HCT116 (cell line): ENCODE measurements around the gene SUPT3H. TPM values are rescaled to one million over a fixed set of nuclear protein-coding genes. Genes with fewer than 3 reads are reported as not detected.

Experiments
- ATAC-seq: fragments of 200-7000 bp; cut with Tn5 transposase; 2 replicates; pipeline ENCODE4 v1.9.1; 2020; ENCODE audit warnings: mild to moderate bottlenecking, moderate library complexity
- BruUV-seq: library from RNA; stranded (reverse); fragments of 400-500 nt; replicated peaks from 2 replicates; lab custom pipeline; 2021; lab: Mats Ljungman, UMichigan
- CTCF ChIA-PET: fragments of 300-600 bp; sonication (Branson Sonifier 250); formaldehyde crosslinking; loops from one replicate; lab custom pipeline; 2021; ENCODE audit warnings: antibody characterized with exemption; lab: Charles Lee
- POLR2A ChIA-PET: fragments of 300-600, 350-600 bp; sonication (Branson Sonifier 250); formaldehyde crosslinking; loops from one replicate; lab custom pipeline; 2021; ENCODE audit warnings: antibody characterized with exemption; lab: Charles Lee
- RAD21 ChIA-PET, 2 experiments: fragments of 300-600 bp; sonication (Branson Sonifier 250); formaldehyde crosslinking; loops; one replicate each; lab custom pipeline; 2023; ENCODE audit warnings: low total read pairs in 2 of 2; ENCODE audit not compliant: uncharacterized antibody in 2 of 2, unreplicated experiment in 2 of 2, low non-redundant PET in 1 of 2; lab: Charles Lee
- DNase-seq: peaks from one replicate; pipeline ENCODE4 v3.0.0-alpha.2; 2010; ENCODE audit warnings: low read depth, low spot score
- H2AFZ ChIP-seq: fragments of 200-600 bp; shearing (Covaris generic), sonication (generic); 2 replicates; pipeline ENCODE4 v1.6.1; 2017; ENCODE audit warnings: low read depth, mixed run types, mixed read lengths, antibody characterized with exemption, low read length; ENCODE audit not compliant: poor library complexity, severe bottlenecking
- H3K27ac ChIP-seq: 2 replicates; pipeline ENCODE4 v1.5.1; 2012; ENCODE audit warnings: low read depth, low read length
- H3K27me3 ChIP-seq: fragments of 200-600 bp; sonication (generic); 2 replicates; pipeline ENCODE4 v1.6.1; 2016; ENCODE audit warnings: mixed run types, low read length, mixed read lengths; ENCODE audit not compliant: insufficient read depth
- H3K36me3 ChIP-seq, 2 experiments: fragments of 200-500 bp in 1 of 2; fragments of 200-600 bp in 1 of 2; sonication (Bioruptor generic) in 1 of 2; sonication (generic) in 1 of 2; 2 replicates each; pipeline versions ENCODE4 v1.5.1 to v1.6.1; 2014 to 2016; ENCODE audit warnings: low read length in 2 of 2, inconsistent platforms in 1 of 2, mixed read lengths in 1 of 2, mixed run types in 1 of 2; ENCODE audit not compliant: insufficient read depth in 2 of 2, control insufficient read depth in 1 of 2
- H3K4me1 ChIP-seq, 2 experiments: fragments of 200-600 bp in 1 of 2; sonication (generic) in 1 of 2; 2 replicates each; pipeline versions ENCODE4 v1.5.1 to v1.6.1; 2012 to 2017; ENCODE audit warnings: low read length in 2 of 2, inconsistent platforms in 1 of 2, mild to moderate bottlenecking in 1 of 2, mixed read lengths in 1 of 2, mixed run types in 1 of 2, moderate library complexity in 1 of 2; ENCODE audit not compliant: insufficient read depth in 2 of 2, control insufficient read depth in 1 of 2
- H3K4me2 ChIP-seq: fragments of 200-600 bp; sonication (generic); 2 replicates; pipeline ENCODE4 v1.6.1; 2017; ENCODE audit warnings: mixed run types, low read length, mixed read lengths
- H3K4me3 ChIP-seq, 2 experiments: fragments of 200-600 bp in 1 of 2; sonication (generic) in 1 of 2; replicated peaks in 1 of 2; 2 replicates each; pipeline ENCODE4 v1.5.1; 2011 to 2016; ENCODE audit warnings: low read length in 2 of 2, control low read depth in 1 of 2, low read depth in 1 of 2, mild to moderate bottlenecking in 1 of 2, mixed read lengths in 1 of 2, mixed run types in 1 of 2
- H3K79me2 ChIP-seq: fragments of 200-600 bp; sonication (generic); 2 replicates; pipeline ENCODE4 v1.6.1; 2017; ENCODE audit warnings: mild to moderate bottlenecking, mixed run types, low read length, moderate library complexity, mixed read lengths; ENCODE audit not compliant: insufficient read depth
- H3K9ac ChIP-seq: fragments of 200-600 bp; sonication (generic); 2 replicates; pipeline ENCODE4 v1.6.1; 2016; ENCODE audit warnings: low read length, mixed read lengths
- H3K9me2 ChIP-seq: fragments of 200-600 bp; sonication (generic), shearing (Covaris generic); 2 replicates; pipeline ENCODE4 v1.6.1; 2017; ENCODE audit warnings: mixed run types, mild to moderate bottlenecking, moderate library complexity; ENCODE audit not compliant: insufficient read depth
- H3K9me3 ChIP-seq, 2 experiments: fragments of 200-500 bp in 1 of 2; fragments of 200-600 bp in 1 of 2; sonication (Bioruptor generic) in 1 of 2; sonication (generic) in 1 of 2; 2 replicates each; pipeline ENCODE4 v1.6.1; 2014 to 2017; ENCODE audit warnings: low read length in 2 of 2, mixed read lengths in 2 of 2, inconsistent platforms in 1 of 2, low read depth in 1 of 2, mild to moderate bottlenecking in 1 of 2, mixed run types in 1 of 2, moderate library complexity in 1 of 2; ENCODE audit not compliant: control insufficient read depth in 1 of 2, insufficient read depth in 1 of 2
- H4K20me1 ChIP-seq: fragments of 200-600 bp; sonication (generic), shearing (Covaris generic); 2 replicates; pipeline ENCODE4 v1.6.1; 2017; ENCODE audit warnings: mixed run types, mild to moderate bottlenecking, moderate library complexity; ENCODE audit not compliant: insufficient read depth
- ATF3 ChIP-seq: IDR thresholded peaks from 2 replicates; pipeline ENCODE4 v1.6.1; 2012
- CBX3 ChIP-seq: IDR thresholded peaks from 2 replicates; pipeline ENCODE4 v1.6.1; 2012; ENCODE audit warnings: low read depth
- CTCF ChIP-seq, 3 experiments: fragments of 200-600 bp in 1 of 3; sonication (generic) in 1 of 3; IDR thresholded peaks in 2 of 3; conservative IDR thresholded peaks in 1 of 3; 2 replicates each; pipeline ENCODE4 v1.5.1; 2012 to 2017; ENCODE audit warnings: low read depth in 2 of 3, low read length in 2 of 3, antibody characterized with exemption in 1 of 3, borderline replicate concordance in 1 of 3, control low read depth in 1 of 3, mild to moderate bottlenecking in 1 of 3, mixed read lengths in 1 of 3, mixed run types in 1 of 3, moderate library complexity in 1 of 3; ENCODE audit not compliant: insufficient read depth in 1 of 3
- ELF1 ChIP-seq: IDR thresholded peaks from 2 replicates; pipeline ENCODE4 v1.6.1; 2012; ENCODE audit warnings: low read depth, borderline replicate concordance
- EZH2 ChIP-seq: fragments of 200-600 bp; sonication (generic); IDR thresholded peaks from 2 replicates; pipeline ENCODE4 v1.6.1; 2017; ENCODE audit warnings: antibody characterized with exemption, mixed run types
- EZH2phosphoT487 ChIP-seq: fragments of 200-600 bp; IDR thresholded peaks from 2 replicates; pipeline ENCODE4 v1.6.1; 2018; ENCODE audit warnings: antibody characterized with exemption, borderline replicate concordance
- MAX ChIP-seq: IDR thresholded peaks from 2 replicates; pipeline ENCODE4 v1.6.1; 2012
- SIN3A ChIP-seq: IDR thresholded peaks from 2 replicates; pipeline ENCODE4 v1.6.1; 2012; ENCODE audit warnings: low read depth
- TCF7L2 ChIP-seq: IDR thresholded peaks from 2 replicates; pipeline ENCODE4 v1.7.0; 2011; ENCODE audit warnings: borderline replicate concordance, inconsistent platforms; ENCODE audit not compliant: insufficient read depth, insufficient read length; ENCODE audit errors: extremely low read depth
- YY1 ChIP-seq: IDR thresholded peaks from 2 replicates; pipeline ENCODE4 v1.6.1; 2011; ENCODE audit warnings: low read length, low read depth, moderate library complexity, mild to moderate bottlenecking; ENCODE audit not compliant: insufficient replicate concordance; ENCODE audit errors: extremely low read depth
- ZBTB33 ChIP-seq: IDR thresholded peaks from 2 replicates; pipeline ENCODE4 v1.6.1; 2011; ENCODE audit warnings: mild to moderate bottlenecking, low read length, moderate library complexity; ENCODE audit not compliant: insufficient replicate concordance; ENCODE audit errors: extremely low read depth
- ZFX ChIP-seq: fragments of 450-650 bp; IDR thresholded peaks from 2 replicates; pipeline ENCODE4 v1.6.1; 2017
- ZNF274 ChIP-seq: fragments of 200-500 bp; sonication (Bioruptor generic); IDR thresholded peaks from 2 replicates; pipeline ENCODE4 v1.6.1; 2014; ENCODE audit warnings: mild to moderate bottlenecking, low read depth, low read length, inconsistent platforms
- intact Hi-C: fragments of 100-400 bp; cut with micrococcal nuclease; formaldehyde crosslinking; loops from 2 replicates; pipeline ENCODE4 v1.10.0; 2022
- total RNA-seq: library from RNA; stranded (reverse); gene quantifications from one replicate; pipeline ENCODE4 v1.2.1, GENCODE V29; 2021; ENCODE audit not compliant: unreplicated experiment

The SUPT3H gene
- total RNA-seq, 1 experiment from 2014 or later, result 7.4 TPM

- Histone ChIP-seq H3K4me1 (peaks cover 12 to 19% of the 10 kb centered on the region in 2 experiments), H3K27ac (no peak overlapping the region)
- RAD21 ChIA-PET, result no interaction called here
- no peak for DNase-seq
- no peak for TF ChIP-seq MAX
- TF ChIP-seq, all 23 proteins: peak for 0
- Histone ChIP-seq H3K9ac (no peak overlapping the region), H3K79me2 (no peaks in the 10 kb centered on the region), H3K36me3 (no peaks in the 10 kb centered on the region), H3K9me2 (no peaks in the 10 kb centered on the region), H3K9me3 (no peaks in the 10 kb centered on the region), H3K27me3 (no peaks in the 10 kb centered on the region), H3K4me2 (no peak overlapping the region), H4K20me1 (no peaks in the 10 kb centered on the region), H3K4me3 (no peak overlapping the region), H2AFZ (no peak overlapping the region)
- no TSS peak for BruUV-seq
- ChIA-PET CTCF (no interaction called here), POLR2A (no interaction called here)
- ATAC-seq, result no peak
- intact Hi-C loops, result no loop called here
Observed at GRCh38 chr6:44969446-44970185, 408.1 kb downstream of the SUPT3H start.

- POLR2A ChIA-PET, result no interaction called here
- RAD21 ChIA-PET, result no interaction called here
- Histone ChIP-seq H3K27me3 (no peaks in the 10 kb centered on the region), H3K79me2 (no peaks in the 10 kb centered on the region), H3K27ac (no peak overlapping the region), H3K9me3 (no peaks in the 10 kb centered on the region), H3K9me2 (no peaks in the 10 kb centered on the region), H3K36me3 (no peaks in the 10 kb centered on the region), H4K20me1 (no peaks in the 10 kb centered on the region), H3K4me1 (peaks cover 12 to 19% of the 10 kb centered on the region in 2 experiments), H3K4me2 (no peak overlapping the region), H3K4me3 (no peak overlapping the region), H3K9ac (no peak overlapping the region), H2AFZ (no peak overlapping the region)
- no peak for ATAC-seq
- BruUV-seq, result no TSS peak
- intact Hi-C loops, result no loop called here
- TF ChIP-seq CBX3 (no peak), ATF3 (no peak), YY1 (no peak), ELF1 (no peak), ZNF274 (no peak), EZH2phosphoT487 (no peak), SIN3A (no peak), ZBTB33 (no peak), CTCF (IDR thresholded peaks at IDR 0.05 in 2 of 3, conservative IDR thresholded peaks at IDR 0.05 in 1 of 3; ENCODE audit: borderline replicate concordance in 1 of 3, insufficient read depth in 1 of 3, low read depth in 2 of 3, low read length in 2 of 3) (no peak), EZH2 (no peak), TCF7L2 (no peak), ZFX (no peak)
- DNase-seq, result no peak
- CTCF ChIA-PET, result no interaction called here
Observed at GRCh38 chr6:44967481-44967880, 410.3 kb downstream of the SUPT3H start.
